HepG2 (cell line): ENCODE data around the gene KATNB1. TPM values are rescaled to one million over a fixed set of nuclear protein-coding genes. Genes with fewer than 3 reads are reported as not detected.
A peak's percentile ranks its signal among the peaks of the same experiment; 100 is the strongest.

Experiments
- FOXK2 ChIP-seq: fragments of 450-650 bp; IDR thresholded peaks from 2 replicates; pipeline ENCODE4 v1.6.1; 2016
- FOXP1 ChIP-seq, 2 experiments: fragments of 450-650 bp in 1 of 2; IDR thresholded peaks; 2 replicates each; pipeline ENCODE4 v1.6.1; 2017 to 2018; ENCODE audit warnings: antibody characterized with exemption in 1 of 2
- GATA4 ChIP-seq: sonication (generic); IDR thresholded peaks from 2 replicates; pipeline ENCODE4 v1.6.1; 2016; ENCODE audit warnings: antibody characterized with exemption, low read depth, borderline replicate concordance
- HDAC6 ChIP-seq: fragments of 200-600 bp; sonication (generic); IDR thresholded peaks from 2 replicates; pipeline ENCODE4 v1.7.0; 2017; ENCODE audit warnings: mild to moderate bottlenecking, antibody characterized with exemption, low read length, low read depth
- HIC2 ChIP-seq: sonication (generic); formaldehyde crosslinking; IDR thresholded peaks from 2 replicates; pipeline ENCODE4 v1.9.0; 2022; ENCODE audit warnings: low read depth, missing genetic modification reagents
- HOMEZ ChIP-seq: IDR thresholded peaks from 2 replicates; pipeline ENCODE4 v1.6.1; 2016; ENCODE audit warnings: low read depth
- NAIF1 ChIP-seq: sonication (generic); formaldehyde crosslinking; IDR thresholded peaks from 2 replicates; pipeline ENCODE4 v1.5.0; 2020; ENCODE audit warnings: mild to moderate bottlenecking, missing genetic modification reagents, borderline replicate concordance
- NCOA2 ChIP-seq: sonication (generic); formaldehyde crosslinking; IDR thresholded peaks from 2 replicates; pipeline ENCODE4 v1.8.0; 2022; ENCODE audit warnings: inconsistent platforms
- POLR2G ChIP-seq: fragments of 200-400 bp; formaldehyde crosslinking; IDR thresholded peaks from 2 replicates; pipeline ENCODE4 v1.6.1; 2018; ENCODE audit warnings: mild to moderate bottlenecking, low read depth, low read length, moderate library complexity
- SNAPC4 ChIP-seq: sonication (generic); formaldehyde crosslinking; IDR thresholded peaks from 2 replicates; pipeline ENCODE4 v1.4.0; 2020; ENCODE audit warnings: mild to moderate bottlenecking, missing genetic modification reagents
- USF2 ChIP-seq, 2 experiments: sonication (generic) in 1 of 2; formaldehyde crosslinking in 1 of 2; IDR thresholded peaks; 2 replicates each; pipeline versions ENCODE4 v1.5.1 to v1.6.1; 2011 to 2020; ENCODE audit warnings: borderline replicate concordance in 1 of 2, low read depth in 1 of 2, low read length in 1 of 2, mild to moderate bottlenecking in 1 of 2, missing genetic modification reagents in 1 of 2, moderate library complexity in 1 of 2
- ZFP91 ChIP-seq: sonication (generic); formaldehyde crosslinking; IDR thresholded peaks from 2 replicates; pipeline ENCODE4 v1.9.0; 2022; ENCODE audit warnings: missing genetic modification reagents, mild to moderate bottlenecking, borderline replicate concordance
- ZNF12 ChIP-seq: sonication (generic); formaldehyde crosslinking; IDR thresholded peaks from 2 replicates; pipeline ENCODE4 v1.5.0; 2020; ENCODE audit warnings: missing genetic modification reagents
- ZNF225 ChIP-seq: sonication (generic); formaldehyde crosslinking; IDR thresholded peaks from 2 replicates; pipeline ENCODE4 v1.4.0; 2020; ENCODE audit warnings: mild to moderate bottlenecking, missing genetic modification reagents
- ZNF589 ChIP-seq: sonication (generic); formaldehyde crosslinking; conservative IDR thresholded peaks from 2 replicates; pipeline ENCODE4 v1.8.0; 2022; ENCODE audit warnings: mild to moderate bottlenecking, moderate library complexity, missing genetic modification reagents
- polyA plus RNA-seq, 8 experiments: library from polyadenylated mRNA; depleted of rRNA in 3 of 8; stranded (reverse) in 7 of 8; unstranded in 1 of 8; fragments of >200 nt; fragmentation: Illumina TruSeq in 4 of 8; extraction: Trizol in 4 of 8; gene quantifications; 2 replicates each; pipeline versions ENCODE4 v1.2.1 to v1.2.3, GENCODE V29; 2011 to 2016; ENCODE audit warnings: low read depth in 4 of 8, missing spikeins in 1 of 8, mixed read lengths in 1 of 8; ENCODE audit not compliant: insufficient read depth in 1 of 8
- total RNA-seq, 5 experiments: library from RNA; depleted of rRNA; stranded (reverse); fragments of >200 nt; fragmentation: Illumina TruSeq; extraction: Trizol; gene quantifications; 2 replicates each; pipeline ENCODE4 v1.2.3, GENCODE V29; 2016; ENCODE audit warnings: low read depth in 1 of 5

Gene KATNB1
- total and polyA plus RNA-seq, 2 of the 13 experiments (the other 11 are each of a cell fraction or from before 2014, with no cell fraction given) = 31.5 to 43.5 TPM

DNA sequence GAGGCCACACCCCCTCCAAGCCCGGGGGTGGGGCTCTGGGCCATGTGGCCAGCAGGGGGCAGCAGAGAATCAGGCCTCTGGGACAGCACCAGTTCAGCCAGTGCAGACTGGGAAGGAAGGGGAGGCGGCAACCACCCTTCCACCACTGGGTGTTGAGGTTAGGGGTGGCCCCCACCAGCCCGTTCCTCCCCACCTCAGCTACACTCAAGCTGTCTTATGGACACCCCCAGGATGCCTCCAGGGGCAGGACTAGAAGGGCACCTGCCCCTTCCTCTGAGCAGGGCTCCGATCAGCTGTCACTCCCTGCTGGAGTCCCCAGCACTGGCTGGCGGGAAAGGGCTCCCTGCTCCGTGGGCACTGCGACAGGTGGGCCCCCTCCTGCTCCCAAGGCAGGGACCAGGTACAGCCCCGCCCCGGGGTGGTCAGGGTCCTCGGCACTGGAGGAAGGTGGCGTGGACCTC lies 21.8 kb downstream of the KATNB1 start (continued):
- TF ChIP-seq HIC2 (CRISPR knock-in tag) (0 out of 2 replicates have a peak, but pooled peaks have one; percentile 45), HDAC6 (no peak), NCOA2 (CRISPR knock-in tag) (no peak), USF2 (IDR thresholded peaks at IDR 0.05; ENCODE audit: low read depth, low read length) (no peak), USF2 (CRISPR knock-in tag; IDR thresholded peaks at IDR 0.05; ENCODE audit: borderline replicate concordance) (no peak), GATA4 (no peak), HOMEZ (peak; percentile 52; the same call in 1 of the 2 replicates), FOXP1 (IDR thresholded peaks at IDR 0.05) (no peak), FOXP1 (CRISPR knock-in tag; IDR thresholded peaks at IDR 0.05) (no peak), ZFP91 (CRISPR knock-in tag) (peak; percentile 55; the same call in 1 of the 2 replicates), POLR2G (no peak), ZNF12 (CRISPR knock-in tag) (0 out of 2 replicates have a peak, but pooled peaks have one; percentile 33), NAIF1 (no peak), FOXK2 (no peak), ZNF225 (CRISPR knock-in tag) (peak; percentile 69; the same call in 1 of the 2 replicates), ZNF589 (no peak), SNAPC4 (CRISPR knock-in tag) (no peak)
